HG02642 (cell line): ENCODE measurements around the gene GPATCH2L.
A peak's percentile ranks its signal among the peaks of the same experiment; 100 is the strongest.

Source experiments
- ATAC-seq: cut with Tn5 transposase; IDR thresholded peaks from one replicate; pipeline ENCODE4 v1.9.1; 2021; ENCODE audit warnings: mild to moderate bottlenecking; ENCODE audit not compliant: unreplicated experiment, poor library complexity

The GPATCH2L gene

GRCh38 chr14:76195003-76195402 is 43.3 kb downstream of the GPATCH2L start:
- ATAC-seq = no peak

GRCh38 chr14:76196980-76197695 is 45.4 kb downstream of the GPATCH2L start:
- no peak for ATAC-seq

GRCh38 chr14:76201162-76201561 is 49.4 kb downstream of the GPATCH2L start:
- no peak for ATAC-seq

GRCh38 chr14:76203086-76204001 is 51.6 kb downstream of the GPATCH2L start:
- peak; percentile 68 for ATAC-seq

GRCh38 chr14:76204461-76205230 is 52.9 kb downstream of the GPATCH2L start:
- ATAC-seq = no peak

GRCh38 chr14:76205708-76206107 is 54.0 kb downstream of the GPATCH2L start:
- ATAC-seq = no peak

- no peak for ATAC-seq
Observed at GRCh38 chr14:76208340-76208739, 56.6 kb downstream of the GPATCH2L start.

GRCh38 chr14:76212242-76212641 is 60.5 kb downstream of the GPATCH2L start:
- ATAC-seq = no peak

- no peak for ATAC-seq
Observed at GRCh38 chr14:76217179-76217578, 65.5 kb downstream of the GPATCH2L start.

GRCh38 chr14:76218662-76219061 is 66.9 kb downstream of the GPATCH2L start:
- no peak for ATAC-seq

- no peak for ATAC-seq
Observed at GRCh38 chr14:76219873-76220272, 68.2 kb downstream of the GPATCH2L start.

GRCh38 chr14:76227450-76228050 is 75.8 kb downstream of the GPATCH2L start:
- ATAC-seq = no peak

- ATAC-seq = no peak
Observed at GRCh38 chr14:76228138-76228537, 76.4 kb downstream of the GPATCH2L start.

- ATAC-seq = no peak
Observed at GRCh38 chr14:76232800-76233199, 81.1 kb downstream of the GPATCH2L start.

- ATAC-seq = peak; percentile 19
Observed at GRCh38 chr14:76235628-76236027, 83.9 kb downstream of the GPATCH2L start.

- ATAC-seq = peak; percentile 64
Observed at GRCh38 chr14:76236172-76237130, 84.7 kb downstream of the GPATCH2L start.

GRCh38 chr14:76237349-76237990 is 85.7 kb downstream of the GPATCH2L start:
- no peak for ATAC-seq

- no peak for ATAC-seq
Observed at GRCh38 chr14:76245097-76245496, 93.4 kb downstream of the GPATCH2L start.

- ATAC-seq = no peak
Observed at GRCh38 chr14:76250302-76250701, 98.6 kb downstream of the GPATCH2L start.
